ENCODE results near the gene KLHL40. TPM values are rescaled to one million over a fixed set of nuclear protein-coding genes. Genes with fewer than 3 reads are reported as not detected.
A peak's percentile ranks its signal among the peaks of the same experiment; 100 is the strongest.

The KLHL40 gene
- total RNA-seq, 4 donors from 2014 or later: 0.27 TPM; not detected in 3

GRCh38 chr3:42660131-42660715 is 25.1 kb upstream of the KLHL40 start:
- Histone ChIP-seq H3K27me3 (no peaks in the 10 kb centered on the region), H3K4me1 (peaks cover 0 to 13% (median 2%) of the 10 kb centered on the region in 4 donors), H3K36me3 (no peaks in the 10 kb centered on the region), H3K4me3 (no peak overlapping the region), H3K27ac (peak overlapping the region in 1 of 4 donors; percentile 41), H3K9me3 (no peaks in the 10 kb centered on the region)
- intact Hi-C loops (cut with DNase I; ENCODE audit: low total_unique reads) (no loop called here), in situ Hi-C loops (cut with MboI; ENCODE audit: low pct_ligation_motif_present in 1 of 4, low pct_unique_long_range_greater_than_20kb in 1 of 4, low sequenced_read_pairs in 3 of 4) (no loop called here)
- WGBS, 2 donors (ENCODE audit: low coverage in 1 of 2): 37 to 51% methylated on average over 2 to 6 of the region's 6 CpGs
- TF ChIP-seq POLR2A (IDR thresholded peaks at IDR 0.05): no peak
- TF ChIP-seq CTCF (IDR thresholded peaks at IDR 0.05): no peak
- no peak for DNase-seq

GRCh38 chr3:42660898-42661297 is 24.4 kb upstream of the KLHL40 start:
- in situ Hi-C loops (cut with MboI; ENCODE audit: low pct_ligation_motif_present in 1 of 4, low pct_unique_long_range_greater_than_20kb in 1 of 4, low sequenced_read_pairs in 3 of 4): no loop called here
- Histone ChIP-seq H3K4me1 (peaks cover 0 to 10% (median 0%) of the 10 kb centered on the region in 4 donors), H3K27ac (no peak overlapping the region), H3K9me3 (no peaks in the 10 kb centered on the region), H3K36me3 (no peaks in the 10 kb centered on the region), H3K4me3 (no peak overlapping the region), H3K27me3 (no peaks in the 10 kb centered on the region)
- WGBS, 2 donors (ENCODE audit: low coverage in 1 of 2): 77% methylated on average over 4 of the region's 4 CpGs; no CpG with 5 or more reads in 1 of the 2 donors
- DNase-seq: no peak
- no peak for TF ChIP-seq POLR2AphosphoS5 (IDR thresholded peaks at IDR 0.05)
- no peak for TF ChIP-seq POLR2A (IDR thresholded peaks at IDR 0.05)
- no peak for TF ChIP-seq CTCF (IDR thresholded peaks at IDR 0.05)
- no peak for TF ChIP-seq EP300 (IDR thresholded peaks at IDR 0.05; ENCODE audit: low read depth)
- intact Hi-C loops (cut with DNase I; ENCODE audit: low total_unique reads): no loop called here

DNA sequence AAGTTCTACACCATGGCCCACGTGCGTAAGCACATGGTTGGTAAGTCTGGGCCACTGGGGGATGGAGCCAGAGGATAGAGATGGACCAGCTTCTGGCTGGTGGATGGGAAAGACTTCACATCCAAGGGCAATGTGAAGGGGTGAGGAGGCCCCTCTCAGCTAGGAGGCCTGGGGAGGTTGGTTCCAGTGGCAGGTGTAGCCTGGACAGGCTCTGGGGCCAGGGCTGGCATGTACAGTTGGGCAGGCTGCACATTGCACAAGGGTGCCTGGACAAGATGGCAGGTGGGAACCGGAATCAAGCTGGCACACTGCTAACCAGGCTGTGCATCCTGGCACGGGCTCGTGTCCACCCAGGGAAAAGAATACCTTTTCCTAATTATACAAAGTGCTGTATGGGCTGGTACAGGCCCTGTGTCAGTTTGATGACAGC is 23.7 kb upstream of the KLHL40 start:
- Histone ChIP-seq H3K4me1 (peaks cover 0 to 15% (median 0%) of the 10 kb centered on the region in 4 donors), H3K27me3 (no peaks in the 10 kb centered on the region), H3K27ac (no peak overlapping the region), H3K9me3 (no peaks in the 10 kb centered on the region), H3K36me3 (no peaks in the 10 kb centered on the region), H3K4me3 (no peak overlapping the region)
- DNase-seq: no peak
- 88% methylated on average over 5 of the region's 5 CpGs; no CpG with 5 or more reads in 1 of the 2 donors for WGBS, 2 donors (ENCODE audit: low coverage in 1 of 2)
- TF ChIP-seq POLR2AphosphoS5 (IDR thresholded peaks at IDR 0.05) (no peak), CTCF (IDR thresholded peaks at IDR 0.05) (no peak), EP300 (IDR thresholded peaks at IDR 0.05; ENCODE audit: low read depth) (no peak), POLR2A (IDR thresholded peaks at IDR 0.05) (no peak)
- in situ Hi-C loops (cut with MboI; ENCODE audit: low pct_ligation_motif_present in 1 of 4, low pct_unique_long_range_greater_than_20kb in 1 of 4, low sequenced_read_pairs in 3 of 4) (no loop called here), intact Hi-C loops (cut with DNase I; ENCODE audit: low total_unique reads) (no loop called here)

- in situ Hi-C loops (cut with MboI; ENCODE audit: low pct_ligation_motif_present in 1 of 4, low pct_unique_long_range_greater_than_20kb in 1 of 4, low sequenced_read_pairs in 3 of 4): no loop called here
- intact Hi-C loops (cut with DNase I; ENCODE audit: low total_unique reads): no loop called here
- Histone ChIP-seq H3K9me3 (no peaks in the 10 kb centered on the region), H3K4me1 (peaks cover 0 to 19% (median 3%) of the 10 kb centered on the region in 4 donors), H3K27ac (no peak overlapping the region), H3K4me3 (no peak overlapping the region), H3K27me3 (no peaks in the 10 kb centered on the region), H3K36me3 (no peaks in the 10 kb centered on the region)
- no peak for DNase-seq
- 83% methylated on average over 7 of the region's 7 CpGs; no CpG with 5 or more reads in 1 of the 2 donors for WGBS, 2 donors (ENCODE audit: low coverage in 1 of 2)
- TF ChIP-seq EP300 (IDR thresholded peaks at IDR 0.05; ENCODE audit: low read depth): no peak
- TF ChIP-seq POLR2A (IDR thresholded peaks at IDR 0.05): no peak
- TF ChIP-seq POLR2AphosphoS5 (IDR thresholded peaks at IDR 0.05): no peak
- TF ChIP-seq CTCF (IDR thresholded peaks at IDR 0.05): no peak
Measured at GRCh38 chr3:42662037-42662812, 23.1 kb upstream of the KLHL40 start.
